ENCODE measurements around the gene CACNA1H.

GRCh38 chr16:1147027-1147426 lies 5.9 kb upstream of the CACNA1H start:
- TF ChIP-seq SAP30 (IDR thresholded peaks at IDR 0.05; ENCODE audit: borderline replicate concordance, insufficient read depth, low read depth, low read length, poor library complexity, severe bottlenecking) (no peak), EP300 (IDR thresholded peaks at IDR 0.05; ENCODE audit: low read length) (no peak), CTCF (IDR thresholded peaks at IDR 0.05 in 2 of 3, conservative IDR thresholded peaks at IDR 0.05 in 1 of 3; ENCODE audit: insufficient read depth in 2 of 3, low read depth in 1 of 3, low read length in 3 of 3) (no peak), REST (IDR thresholded peaks at IDR 0.05; ENCODE audit: borderline replicate concordance) (no peak), REST (CRISPR knock-in tag; IDR thresholded peaks at IDR 0.05; ENCODE audit: low read depth) (no peak), ZBTB1 (CRISPR knock-in tag; IDR thresholded peaks at IDR 0.05; ENCODE audit: borderline replicate concordance, low read depth) (no peak)

All from K562 (cell line).